HepG2 (cell line): Measurements from ENCODE around the gene ARMC5. TPM values are rescaled to one million over a fixed set of nuclear protein-coding genes. Genes with fewer than 3 reads are reported as not detected.
A peak's percentile ranks its signal among the peaks of the same experiment; 100 is the strongest.

Source experiments
- DBP ChIP-seq: sonication (generic); formaldehyde crosslinking; IDR thresholded peaks from 2 replicates; pipeline ENCODE4 v1.4.0; 2020; ENCODE audit warnings: missing genetic modification reagents; ENCODE audit errors: not compliant biosample characterization
- FOXO4 ChIP-seq: sonication (generic); formaldehyde crosslinking; conservative IDR thresholded peaks from 2 replicates; pipeline ENCODE4 v1.8.1; 2023; ENCODE audit warnings: missing genetic modification reagents
- HES4 ChIP-seq: sonication (generic); formaldehyde crosslinking; IDR thresholded peaks from 2 replicates; pipeline ENCODE4 v1.9.0; 2021; ENCODE audit warnings: mild to moderate bottlenecking, missing genetic modification reagents, borderline replicate concordance
- IRF9 ChIP-seq: sonication (generic); formaldehyde crosslinking; IDR thresholded peaks from 2 replicates; pipeline ENCODE4 v1.8.0; 2022; ENCODE audit warnings: missing genetic modification reagents, mild to moderate bottlenecking, borderline replicate concordance
- LRRFIP1 ChIP-seq: sonication (generic); formaldehyde crosslinking; conservative IDR thresholded peaks from 2 replicates; pipeline ENCODE4 v1.4.0; 2020; ENCODE audit warnings: missing genetic modification reagents
- NCOR1 ChIP-seq: fragments of 200-600 bp; sonication (generic); IDR thresholded peaks from 2 replicates; pipeline ENCODE4 v1.7.0; 2017; ENCODE audit warnings: antibody characterized with exemption, low read length, borderline replicate concordance
- SALL1 ChIP-seq: sonication (generic); formaldehyde crosslinking; IDR thresholded peaks from 2 replicates; pipeline ENCODE4 v1.8.0; 2022; ENCODE audit warnings: mild to moderate bottlenecking, missing genetic modification reagents
- SCMH1 ChIP-seq: sonication (generic); formaldehyde crosslinking; IDR thresholded peaks from 2 replicates; pipeline ENCODE4 v1.9.0; 2021; ENCODE audit warnings: missing genetic modification reagents, mild to moderate bottlenecking, borderline replicate concordance
- SMYD3 ChIP-seq: sonication (generic); formaldehyde crosslinking; IDR thresholded peaks from 2 replicates; pipeline ENCODE4 v1.8.1; 2023; ENCODE audit warnings: mild to moderate bottlenecking, missing genetic modification reagents
- ZKSCAN1 ChIP-seq: fragments of 150-350 bp; IDR thresholded peaks from 2 replicates; pipeline ENCODE4 v1.6.1; 2014; ENCODE audit warnings: low read length
- ZNF432 ChIP-seq: sonication (generic); formaldehyde crosslinking; IDR thresholded peaks from 2 replicates; pipeline ENCODE4 v1.5.0; 2020; ENCODE audit warnings: missing genetic modification reagents, mild to moderate bottlenecking, borderline replicate concordance
- ZNF484 ChIP-seq: sonication (generic); formaldehyde crosslinking; IDR thresholded peaks from 2 replicates; pipeline ENCODE4 v1.5.1; 2020; ENCODE audit warnings: mild to moderate bottlenecking, low read depth, missing genetic modification reagents, borderline replicate concordance
- ZSCAN12 ChIP-seq: sonication (generic); formaldehyde crosslinking; IDR thresholded peaks from 2 replicates; pipeline ENCODE4 v1.9.0; 2021; ENCODE audit warnings: mild to moderate bottlenecking, missing genetic modification reagents
- ZSCAN22 ChIP-seq: sonication (generic); formaldehyde crosslinking; IDR thresholded peaks from 2 replicates; pipeline ENCODE4 v1.4.0; 2020; ENCODE audit warnings: mild to moderate bottlenecking, missing genetic modification reagents
- polyA plus RNA-seq, 8 experiments: library from polyadenylated mRNA; depleted of rRNA in 3 of 8; stranded (reverse) in 7 of 8; unstranded in 1 of 8; fragments of >200 nt; fragmentation: Illumina TruSeq in 4 of 8; extraction: Trizol in 4 of 8; gene quantifications; 2 replicates each; pipeline versions ENCODE4 v1.2.1 to v1.2.3, GENCODE V29; 2011 to 2016; ENCODE audit warnings: low read depth in 4 of 8, missing spikeins in 1 of 8, mixed read lengths in 1 of 8; ENCODE audit not compliant: insufficient read depth in 1 of 8
- total RNA-seq, 5 experiments: library from RNA; depleted of rRNA; stranded (reverse); fragments of >200 nt; fragmentation: Illumina TruSeq; extraction: Trizol; gene quantifications; 2 replicates each; pipeline ENCODE4 v1.2.3, GENCODE V29; 2016; ENCODE audit warnings: low read depth in 1 of 5
- TF ChIP-seq, protein P1 (sequence below): sonication (generic); formaldehyde crosslinking; IDR thresholded peaks from 2 replicates; pipeline ENCODE4 v1.5.0; 2020; ENCODE audit warnings: mild to moderate bottlenecking, missing genetic modification reagents
- TF ChIP-seq, protein P2 (sequence below): sonication (generic); formaldehyde crosslinking; IDR thresholded peaks from 2 replicates; pipeline ENCODE4 v1.4.0; 2020; ENCODE audit warnings: missing genetic modification reagents

ARMC5 gene
- total and polyA plus RNA-seq, 2 of the 13 experiments (the other 11 are each of a cell fraction or from before 2014, with no cell fraction given) = 10.8 to 22.3 TPM

DNA sequence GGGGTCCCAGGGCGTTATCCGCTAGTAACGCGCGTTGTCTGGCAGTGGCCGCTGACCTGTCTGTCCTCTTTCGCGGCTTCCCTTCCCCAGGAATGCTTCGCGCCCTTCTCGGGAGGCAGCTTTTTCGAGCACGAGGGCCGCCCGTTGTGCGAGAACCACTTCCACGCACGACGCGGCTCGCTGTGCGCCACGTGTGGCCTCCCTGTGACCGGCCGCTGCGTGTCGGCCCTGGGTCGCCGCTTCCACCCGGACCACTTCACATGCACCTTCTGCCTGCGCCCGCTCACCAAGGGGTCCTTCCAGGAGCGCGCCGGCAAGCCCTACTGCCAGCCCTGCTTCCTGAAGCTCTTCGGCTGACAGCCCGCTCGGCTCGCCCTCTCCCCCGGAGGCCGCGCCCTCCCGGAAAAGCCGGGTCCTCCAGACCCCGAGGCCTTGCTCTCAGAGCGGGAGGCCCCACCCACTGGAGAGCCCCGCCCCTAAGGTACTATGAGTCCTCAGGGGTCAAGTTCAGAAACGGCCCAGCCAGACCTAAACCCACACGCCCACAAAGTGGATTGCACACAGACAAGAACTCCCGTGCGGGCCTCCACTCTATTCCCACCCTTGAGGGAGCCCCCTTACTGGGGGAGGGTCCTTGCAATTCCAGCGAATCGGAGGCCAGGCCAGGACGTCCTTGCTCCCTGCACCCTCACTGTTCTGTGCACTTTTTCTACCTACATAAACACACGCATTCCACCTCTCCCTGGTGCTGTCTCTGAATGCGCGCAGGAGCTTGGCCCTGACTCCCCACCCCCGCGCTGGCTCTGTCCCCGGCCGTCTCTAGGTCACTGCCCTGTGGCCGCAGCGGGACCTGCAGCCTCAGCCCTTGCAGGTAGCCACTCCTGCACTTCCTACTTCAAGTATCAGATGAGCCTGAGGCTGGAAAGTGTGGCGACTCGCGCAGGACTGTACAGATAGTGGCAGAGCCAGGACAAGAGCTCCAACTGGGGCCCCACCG, 18.2 kb downstream of the ARMC5 start (continued):
- TF ChIP-seq LRRFIP1 (CRISPR knock-in tag) (no peak), SMYD3 (CRISPR knock-in tag) (no peak), ZKSCAN1 (no peak), HES4 (CRISPR knock-in tag) (peak; percentile 29; the same call in 1 of the 2 replicates), ZNF432 (no peak), SALL1 (no peak; the same call in none of the 2 replicates), DBP (no peak), IRF9 (CRISPR knock-in tag) (peak; percentile 76), ZSCAN22 (CRISPR knock-in tag) (no peak), FOXO4 (CRISPR knock-in tag) (no peak), SCMH1 (CRISPR knock-in tag) (no peak), ZNF484 (CRISPR knock-in tag) (no peak), NCOR1 (peak; percentile 96), ZSCAN12 (CRISPR knock-in tag) (no peak)
- TF ChIP-seq, protein P1, sequence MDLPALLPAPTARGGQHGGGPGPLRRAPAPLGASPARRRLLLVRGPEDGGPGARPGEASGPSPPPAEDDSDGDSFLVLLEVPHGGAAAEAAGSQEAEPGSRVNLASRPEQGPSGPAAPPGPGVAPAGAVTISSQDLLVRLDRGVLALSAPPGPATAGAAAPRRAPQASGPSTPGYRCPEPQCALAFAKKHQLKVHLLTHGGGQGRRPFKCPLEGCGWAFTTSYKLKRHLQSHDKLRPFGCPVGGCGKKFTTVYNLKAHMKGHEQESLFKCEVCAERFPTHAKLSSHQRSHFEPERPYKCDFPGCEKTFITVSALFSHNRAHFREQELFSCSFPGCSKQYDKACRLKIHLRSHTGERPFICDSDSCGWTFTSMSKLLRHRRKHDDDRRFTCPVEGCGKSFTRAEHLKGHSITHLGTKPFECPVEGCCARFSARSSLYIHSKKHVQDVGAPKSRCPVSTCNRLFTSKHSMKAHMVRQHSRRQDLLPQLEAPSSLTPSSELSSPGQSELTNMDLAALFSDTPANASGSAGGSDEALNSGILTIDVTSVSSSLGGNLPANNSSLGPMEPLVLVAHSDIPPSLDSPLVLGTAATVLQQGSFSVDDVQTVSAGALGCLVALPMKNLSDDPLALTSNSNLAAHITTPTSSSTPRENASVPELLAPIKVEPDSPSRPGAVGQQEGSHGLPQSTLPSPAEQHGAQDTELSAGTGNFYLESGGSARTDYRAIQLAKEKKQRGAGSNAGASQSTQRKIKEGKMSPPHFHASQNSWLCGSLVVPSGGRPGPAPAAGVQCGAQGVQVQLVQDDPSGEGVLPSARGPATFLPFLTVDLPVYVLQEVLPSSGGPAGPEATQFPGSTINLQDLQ (CRISPR knock-in tag) = no peak
- TF ChIP-seq, protein P2, sequence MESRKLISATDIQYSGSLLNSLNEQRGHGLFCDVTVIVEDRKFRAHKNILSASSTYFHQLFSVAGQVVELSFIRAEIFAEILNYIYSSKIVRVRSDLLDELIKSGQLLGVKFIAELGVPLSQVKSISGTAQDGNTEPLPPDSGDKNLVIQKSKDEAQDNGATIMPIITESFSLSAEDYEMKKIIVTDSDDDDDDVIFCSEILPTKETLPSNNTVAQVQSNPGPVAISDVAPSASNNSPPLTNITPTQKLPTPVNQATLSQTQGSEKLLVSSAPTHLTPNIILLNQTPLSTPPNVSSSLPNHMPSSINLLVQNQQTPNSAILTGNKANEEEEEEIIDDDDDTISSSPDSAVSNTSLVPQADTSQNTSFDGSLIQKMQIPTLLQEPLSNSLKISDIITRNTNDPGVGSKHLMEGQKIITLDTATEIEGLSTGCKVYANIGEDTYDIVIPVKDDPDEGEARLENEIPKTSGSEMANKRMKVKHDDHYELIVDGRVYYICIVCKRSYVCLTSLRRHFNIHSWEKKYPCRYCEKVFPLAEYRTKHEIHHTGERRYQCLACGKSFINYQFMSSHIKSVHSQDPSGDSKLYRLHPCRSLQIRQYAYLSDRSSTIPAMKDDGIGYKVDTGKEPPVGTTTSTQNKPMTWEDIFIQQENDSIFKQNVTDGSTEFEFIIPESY (CRISPR knock-in tag) = 0 out of 2 replicates have a peak, but pooled peaks have one; percentile 6
